ENCODE results near the gene ACAP3. TPM values are rescaled to one million over a fixed set of nuclear protein-coding genes. Genes with fewer than 3 reads are reported as not detected.
"Not testable (repeated sequence)": the region's sequence is repeated elsewhere in the genome, so short reads cannot be mapped to it uniquely, and the experiment has no call there.

ACAP3 gene
- total RNA-seq, 2 donors from 2014 or later = 63.5 to 66.2 TPM

DNA sequence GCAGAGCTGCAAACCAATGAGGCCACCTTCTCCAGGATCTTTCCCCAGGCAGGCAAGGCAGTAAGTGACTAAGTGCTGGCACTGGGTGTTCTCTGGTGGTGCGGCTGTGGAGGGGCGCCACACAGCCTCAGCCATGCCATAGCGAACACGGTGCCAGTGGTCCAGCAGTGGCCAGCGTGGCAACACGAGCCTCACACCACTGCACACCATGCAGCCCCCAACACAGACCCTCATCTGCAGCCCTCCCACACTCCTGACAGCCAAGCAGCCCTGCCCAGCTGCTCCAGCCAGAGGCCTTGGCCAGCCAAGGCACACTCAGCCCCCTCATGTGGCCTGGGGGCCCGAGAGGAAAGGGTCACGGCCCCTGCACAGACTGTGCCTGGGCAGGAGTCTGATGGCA, 13.7 kb upstream of the ACAP3 start:
- H3K4me1 Mint-ChIP-seq = peaks cover 21% of the 10 kb centered on the region
- H3K36me3 Mint-ChIP-seq (ENCODE audit: low read depth) = peaks cover 4% of the 10 kb centered on the region
- DNase-seq (no peak), ATAC-seq (no peak)
- peak overlapping the region; percentile 75 for H3K27ac Mint-ChIP-seq
- H3K9me3 ChIP-seq (ENCODE audit: control insufficient read depth, low read length, poor library complexity, severe bottlenecking) = no peaks in the 10 kb centered on the region
- H3K27me3 Mint-ChIP-seq = no peaks in the 10 kb centered on the region
- no peak overlapping the region for H3K4me3 Mint-ChIP-seq

DNA sequence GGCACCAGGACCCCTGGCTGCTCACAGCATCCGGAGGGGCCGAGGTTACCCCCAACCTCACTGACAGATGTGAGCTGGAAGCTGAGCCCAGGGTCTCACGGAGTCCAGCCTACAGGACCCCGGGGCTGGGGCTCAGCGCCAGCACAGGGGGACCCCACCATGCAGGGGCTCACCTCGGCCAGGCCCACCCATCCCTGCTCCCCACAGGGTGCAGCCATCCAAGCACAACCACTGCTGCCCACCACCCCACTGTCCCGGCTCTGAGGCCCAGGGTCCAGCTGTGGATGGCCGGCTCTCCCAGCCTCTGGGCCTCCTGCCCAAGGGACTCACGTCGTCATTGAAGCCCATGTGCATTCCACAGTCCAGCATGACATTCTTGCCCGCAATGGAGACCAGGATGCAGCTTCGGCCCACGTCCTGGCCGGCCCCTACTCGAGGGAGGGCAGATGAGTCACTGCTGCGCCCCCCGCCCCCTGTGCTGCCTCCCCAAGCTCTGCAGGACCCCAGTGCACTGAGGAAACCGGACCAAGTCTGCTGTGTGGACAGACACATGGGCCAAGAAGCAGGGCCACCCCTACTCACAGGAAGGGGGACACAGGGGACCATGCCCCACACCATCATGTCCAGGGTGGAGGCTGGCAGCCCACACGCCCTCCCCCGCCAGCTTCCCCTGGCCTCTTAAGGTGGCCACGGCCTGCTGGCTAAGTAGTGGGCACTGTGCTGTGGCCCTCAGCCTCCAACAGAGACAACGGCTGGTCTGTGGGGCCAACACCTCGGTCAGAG, 13.1 kb upstream of the ACAP3 start:
- Mint-ChIP-seq H3K27ac (no peak overlapping the region), H3K27me3 (no peaks in the 10 kb centered on the region), H3K36me3 (ENCODE audit: low read depth) (peaks cover 4% of the 10 kb centered on the region), H3K4me3 (no peak overlapping the region), H3K4me1 (peaks cover 17% of the 10 kb centered on the region)
- ATAC-seq (no peak), DNase-seq (no peak)
- no peaks in the 10 kb centered on the region for H3K9me3 ChIP-seq (ENCODE audit: control insufficient read depth, low read length, poor library complexity, severe bottlenecking)

DNA sequence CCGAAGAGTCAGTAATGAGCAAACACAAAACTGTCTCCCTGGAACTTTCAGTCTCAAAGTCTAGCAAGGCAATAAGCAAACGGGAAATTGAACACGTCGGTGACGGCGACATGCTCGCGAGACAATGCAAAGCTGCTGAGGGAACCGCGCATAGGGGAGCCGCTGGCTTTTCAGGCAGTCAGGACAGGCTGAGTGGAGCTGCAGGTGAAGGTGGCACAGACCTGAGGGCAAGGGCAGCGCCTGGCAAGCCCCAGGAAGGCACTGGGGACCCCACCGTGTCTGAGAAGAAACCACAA, 11.9 kb upstream of the ACAP3 start:
- DNase-seq (no peak), ATAC-seq (no peak)
- H3K9me3 ChIP-seq (ENCODE audit: control insufficient read depth, low read length, poor library complexity, severe bottlenecking) = no peaks in the 10 kb centered on the region
- H3K4me1 Mint-ChIP-seq = peaks cover 15% of the 10 kb centered on the region
- H3K36me3 Mint-ChIP-seq (ENCODE audit: low read depth) = peaks cover 4% of the 10 kb centered on the region
- peak overlapping the region; percentile 43 for H3K4me3 Mint-ChIP-seq
- no peaks in the 10 kb centered on the region for H3K27me3 Mint-ChIP-seq
- no peak overlapping the region for H3K27ac Mint-ChIP-seq

DNA sequence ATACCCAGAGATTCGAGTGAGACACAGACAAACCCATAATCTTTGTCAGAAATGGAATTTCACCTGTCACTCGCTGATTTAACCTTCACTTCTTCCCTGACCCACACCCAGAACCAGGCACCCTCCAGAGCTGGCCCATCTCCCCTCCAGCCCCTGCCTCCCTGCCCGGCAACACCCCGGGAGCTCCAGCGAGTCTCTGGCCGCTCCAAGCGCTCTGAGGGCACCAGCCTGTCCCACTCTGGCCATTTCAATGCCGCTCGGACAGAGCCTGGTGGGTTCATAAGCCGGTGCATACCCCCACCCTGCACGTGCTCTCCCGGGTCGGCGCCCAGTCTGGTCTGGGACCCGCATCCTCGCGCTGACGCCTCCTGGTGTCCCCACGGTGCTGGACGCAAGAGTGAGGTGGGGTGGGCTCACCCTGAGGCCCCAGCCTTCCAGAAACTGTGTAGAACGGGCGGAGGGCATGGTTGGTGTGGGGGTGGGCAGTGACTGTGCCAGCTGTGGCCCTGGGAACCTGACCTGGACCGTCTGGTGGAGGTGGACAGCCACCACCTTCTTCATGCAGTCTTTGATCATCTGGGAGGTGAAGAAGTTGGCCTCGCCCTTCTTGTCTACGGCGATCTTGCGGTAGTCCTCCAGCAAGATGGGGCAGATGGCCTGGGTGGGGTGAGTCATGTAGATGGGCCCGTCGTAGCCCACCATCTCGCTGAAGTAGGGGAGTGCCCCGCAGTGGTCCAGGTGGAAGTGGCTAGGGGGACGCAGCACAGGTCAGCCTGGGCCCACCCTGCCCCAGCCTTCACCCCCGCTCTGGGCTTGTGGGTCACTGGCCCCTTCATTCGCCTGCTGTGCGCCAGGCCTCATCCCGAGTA, 11.3 kb upstream of the ACAP3 start:
- Mint-ChIP-seq H3K27ac (no peak overlapping the region), H3K4me3 (no peak overlapping the region), H3K27me3 (no peaks in the 10 kb centered on the region), H3K4me1 (peaks cover 13% of the 10 kb centered on the region), H3K36me3 (ENCODE audit: low read depth) (peaks cover 4% of the 10 kb centered on the region)
- DNase-seq = no peak
- H3K9me3 ChIP-seq (ENCODE audit: control insufficient read depth, low read length, poor library complexity, severe bottlenecking) = no peaks in the 10 kb centered on the region
- ATAC-seq = no peak

DNA sequence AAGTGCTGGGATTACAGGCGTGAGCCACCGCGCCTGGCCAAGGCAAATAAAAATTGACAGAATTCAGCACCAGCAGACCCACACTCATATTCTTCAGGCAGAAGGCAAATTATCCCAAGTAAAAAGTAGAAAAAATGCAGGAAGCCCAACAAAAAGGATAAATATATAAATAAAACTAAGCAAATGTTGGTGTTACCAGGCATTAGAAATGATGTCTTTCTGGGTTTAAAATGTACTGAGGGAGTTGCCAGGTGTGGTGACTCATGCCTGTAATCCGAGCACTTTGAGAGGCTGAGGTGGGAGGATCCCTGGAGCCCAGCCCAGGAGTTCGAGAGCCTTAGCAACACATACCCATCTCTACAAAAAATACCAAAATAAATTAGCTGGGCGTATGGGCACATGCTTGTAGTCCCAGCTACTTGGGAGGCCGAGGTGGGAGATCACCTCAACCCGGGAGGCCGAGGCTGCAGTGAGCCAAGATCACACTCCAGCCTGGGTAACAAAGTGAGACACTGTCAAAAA, 10.5 kb upstream of the ACAP3 start:
- Mint-ChIP-seq H3K4me3 (no peak overlapping the region), H3K27me3 (no peaks in the 10 kb centered on the region), H3K4me1 (peaks cover 8% of the 10 kb centered on the region), H3K27ac (no peak overlapping the region), H3K36me3 (ENCODE audit: low read depth) (peaks cover 2% of the 10 kb centered on the region)
- DNase-seq (no peak), ATAC-seq (no peak)
- H3K9me3 ChIP-seq (ENCODE audit: control insufficient read depth, low read length, poor library complexity, severe bottlenecking) = no peaks in the 10 kb centered on the region

DNA sequence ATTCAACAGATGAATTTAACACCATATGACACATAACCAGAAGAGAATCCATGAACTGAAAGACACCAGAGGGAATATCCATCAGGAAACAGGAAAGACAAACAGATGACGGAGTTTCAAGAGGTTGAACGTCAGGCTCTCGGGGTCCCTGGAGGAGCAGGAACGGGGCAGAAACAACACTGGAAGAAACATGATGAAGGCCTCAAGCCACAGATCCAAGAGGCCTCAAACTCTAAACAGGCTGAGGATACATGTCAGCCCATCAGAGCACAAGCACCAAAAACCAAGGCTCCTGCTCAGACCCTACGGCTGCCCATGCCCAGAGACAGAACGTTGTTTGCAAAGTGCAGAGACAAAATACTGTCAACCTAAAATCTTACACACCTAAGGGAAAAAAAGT, 9.7 kb upstream of the ACAP3 start:
- H3K27ac Mint-ChIP-seq = peak overlapping the region; percentile 41
- no peaks in the 10 kb centered on the region for H3K27me3 Mint-ChIP-seq
- H3K36me3 Mint-ChIP-seq (ENCODE audit: low read depth) = peaks cover 2% of the 10 kb centered on the region
- no peak overlapping the region for H3K4me3 Mint-ChIP-seq
- peaks cover 7% of the 10 kb centered on the region for H3K4me1 Mint-ChIP-seq
- no peak for DNase-seq
- no peaks in the 10 kb centered on the region for H3K9me3 ChIP-seq (ENCODE audit: control insufficient read depth, low read length, poor library complexity, severe bottlenecking)
- ATAC-seq = no peak

DNA sequence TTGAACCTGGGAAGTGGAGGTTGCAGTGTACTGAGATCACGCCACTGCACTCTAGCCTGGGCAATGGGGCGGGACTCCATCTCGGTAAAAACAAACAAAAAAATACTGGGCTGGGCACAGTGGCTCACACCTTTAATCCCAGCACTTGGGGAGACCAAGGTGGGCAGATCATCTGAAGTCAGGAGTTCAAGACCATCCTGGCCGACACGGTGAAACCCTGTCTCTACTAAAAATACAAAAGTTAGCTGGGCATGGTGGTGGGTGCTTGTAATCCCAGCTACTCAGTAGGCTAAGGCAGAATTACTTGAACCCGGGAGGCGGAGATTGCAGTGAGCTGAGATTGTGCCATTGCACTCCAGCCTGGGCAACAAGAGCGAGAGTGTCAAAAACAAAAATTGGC, 8.5 kb upstream of the ACAP3 start:
- H3K9me3 ChIP-seq (ENCODE audit: control insufficient read depth, low read length, poor library complexity, severe bottlenecking); H3K4me1 Mint-ChIP-seq; H3K27ac Mint-ChIP-seq; DNase-seq; H3K4me3 Mint-ChIP-seq; H3K27me3 Mint-ChIP-seq; ATAC-seq; H3K36me3 Mint-ChIP-seq (ENCODE audit: low read depth): not testable (repeated sequence)

DNA sequence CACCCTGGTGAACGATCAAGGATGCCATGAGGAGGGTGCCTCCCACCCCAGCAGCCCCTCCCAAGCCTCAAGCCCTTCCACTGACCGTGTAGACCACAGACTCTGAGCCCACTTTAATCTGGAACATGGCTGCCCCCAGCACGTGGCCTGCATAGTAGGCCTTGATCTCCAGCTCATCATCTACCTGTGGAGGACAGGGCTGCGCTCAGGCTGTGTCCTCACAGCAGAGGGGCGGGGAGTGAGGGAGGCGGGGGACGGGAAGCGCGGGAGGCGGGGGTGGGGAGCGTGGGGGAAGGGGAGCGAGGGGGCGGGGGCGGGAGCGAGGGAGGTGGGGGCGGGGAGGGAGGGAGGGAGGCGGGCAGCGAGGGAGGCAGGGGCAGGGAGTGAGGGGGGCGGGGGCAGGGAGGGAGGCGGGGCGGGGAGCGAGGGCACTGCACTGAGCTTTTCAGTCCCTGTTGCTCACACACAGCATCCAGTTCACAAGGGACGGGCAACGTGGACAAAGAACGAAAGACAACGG, 7.8 kb upstream of the ACAP3 start:
- Mint-ChIP-seq H3K27me3 (no peaks in the 10 kb centered on the region), H3K4me1 (peaks cover 7% of the 10 kb centered on the region), H3K36me3 (ENCODE audit: low read depth) (no peaks in the 10 kb centered on the region), H3K4me3 (peak overlapping the region; percentile 39), H3K27ac (no peak overlapping the region)
- DNase-seq (no peak), ATAC-seq (no peak)
- no peaks in the 10 kb centered on the region for H3K9me3 ChIP-seq (ENCODE audit: control insufficient read depth, low read length, poor library complexity, severe bottlenecking)

DNA sequence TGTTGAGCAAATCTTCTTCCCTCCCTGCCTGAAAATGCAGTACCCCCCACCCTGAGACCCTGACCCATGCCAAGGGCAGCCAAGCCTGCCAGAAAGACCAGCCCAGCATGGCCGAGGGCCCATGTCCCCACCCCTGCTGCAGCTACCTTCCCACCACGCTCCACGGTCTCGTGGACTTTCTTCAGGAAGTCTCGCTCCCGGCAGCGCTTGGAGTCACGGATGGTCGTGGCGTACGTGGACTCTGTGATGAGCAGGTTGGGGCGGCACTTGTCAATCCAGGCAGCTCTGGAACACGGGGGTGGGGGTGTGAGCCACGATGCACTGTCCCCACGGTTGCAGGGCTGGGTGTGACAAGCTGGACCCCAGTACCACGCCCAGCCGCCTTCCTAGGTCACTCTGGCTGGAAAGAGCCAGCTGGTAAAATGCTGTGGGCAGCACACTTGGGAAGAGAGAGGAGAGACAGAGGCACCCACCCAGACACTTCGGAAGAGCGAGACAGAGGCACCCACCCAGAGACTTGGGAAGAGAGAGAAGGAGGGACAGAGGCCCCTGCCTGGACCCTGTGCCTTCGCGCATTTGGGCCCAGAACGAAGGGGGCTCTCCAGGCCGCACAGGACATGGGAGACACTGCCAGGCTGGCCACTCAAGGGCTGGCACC, 7.1 kb upstream of the ACAP3 start:
- DNase-seq = no peak
- no peak for ATAC-seq
- Mint-ChIP-seq H3K27me3 (no peaks in the 10 kb centered on the region), H3K4me3 (no peak overlapping the region), H3K4me1 (peaks cover 5% of the 10 kb centered on the region), H3K27ac (no peak overlapping the region), H3K36me3 (ENCODE audit: low read depth) (no peaks in the 10 kb centered on the region)
- H3K9me3 ChIP-seq (ENCODE audit: control insufficient read depth, low read length, poor library complexity, severe bottlenecking) = no peaks in the 10 kb centered on the region

DNA sequence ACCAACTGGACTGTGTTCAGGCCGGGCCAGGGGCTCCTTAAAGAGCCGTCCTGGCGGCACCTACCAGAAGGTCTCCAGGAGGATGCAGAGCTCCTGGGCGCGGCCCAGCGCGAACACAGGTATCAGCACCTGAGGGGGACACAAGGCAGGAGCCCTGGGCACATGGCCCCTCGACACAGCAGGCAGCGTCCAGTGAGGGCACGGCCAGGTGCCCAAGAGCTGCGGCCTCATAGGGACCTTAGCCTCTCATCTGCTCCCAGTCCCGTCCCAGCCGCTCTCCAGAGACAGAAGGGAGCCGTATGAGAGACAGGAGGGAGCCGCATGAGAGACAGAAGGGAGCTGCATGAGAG, 6.5 kb upstream of the ACAP3 start:
- H3K4me1 Mint-ChIP-seq = peaks cover 5% of the 10 kb centered on the region
- no peak overlapping the region for H3K4me3 Mint-ChIP-seq
- no peaks in the 10 kb centered on the region for H3K36me3 Mint-ChIP-seq (ENCODE audit: low read depth)
- no peaks in the 10 kb centered on the region for H3K27me3 Mint-ChIP-seq
- H3K27ac Mint-ChIP-seq = no peak overlapping the region
- no peak for ATAC-seq
- no peaks in the 10 kb centered on the region for H3K9me3 ChIP-seq (ENCODE audit: control insufficient read depth, low read length, poor library complexity, severe bottlenecking)
- no peak for DNase-seq

DNA sequence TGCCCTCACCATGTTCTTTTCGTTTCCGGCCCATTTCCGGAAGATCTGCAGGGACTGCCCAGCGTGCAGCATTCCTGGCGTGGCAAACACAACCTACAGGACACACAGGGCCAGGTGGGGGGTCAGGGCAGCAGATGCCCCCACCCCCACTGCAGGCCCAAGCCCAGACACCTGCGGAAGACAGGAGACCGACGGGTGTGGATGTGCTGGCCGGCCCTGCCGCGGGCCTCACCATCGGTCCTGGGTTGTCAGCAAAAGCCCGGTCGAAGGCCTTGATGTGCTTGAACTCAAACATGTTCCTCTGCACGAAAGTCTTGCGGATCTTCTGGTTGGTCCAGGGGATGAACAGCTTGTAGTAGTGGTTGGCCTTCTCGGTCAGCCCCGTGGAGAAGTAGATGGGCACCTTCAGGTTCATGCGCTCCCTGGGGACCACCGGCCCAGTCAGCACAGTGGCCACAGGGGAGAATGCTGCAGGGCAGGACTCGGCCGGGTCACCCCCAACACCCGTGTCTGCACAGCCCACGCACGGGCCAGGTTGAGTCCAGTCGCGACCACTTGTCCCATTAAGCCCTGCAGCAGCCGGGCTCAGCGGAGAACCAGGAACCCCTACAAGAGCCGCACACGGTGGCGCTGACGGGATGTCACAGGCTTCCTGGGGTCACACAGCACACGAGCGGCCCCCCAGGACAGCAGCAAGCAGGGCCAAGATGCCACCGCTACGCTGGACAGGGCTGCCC, 5.9 kb upstream of the ACAP3 start:
- ATAC-seq = no peak
- no peaks in the 10 kb centered on the region for H3K27me3 Mint-ChIP-seq
- H3K36me3 Mint-ChIP-seq (ENCODE audit: low read depth) = no peaks in the 10 kb centered on the region
- H3K27ac Mint-ChIP-seq = no peak overlapping the region
- no peak overlapping the region for H3K4me3 Mint-ChIP-seq
- H3K9me3 ChIP-seq (ENCODE audit: control insufficient read depth, low read length, poor library complexity, severe bottlenecking) = no peaks in the 10 kb centered on the region
- no peak for DNase-seq
- peaks cover 4% of the 10 kb centered on the region for H3K4me1 Mint-ChIP-seq

DNA sequence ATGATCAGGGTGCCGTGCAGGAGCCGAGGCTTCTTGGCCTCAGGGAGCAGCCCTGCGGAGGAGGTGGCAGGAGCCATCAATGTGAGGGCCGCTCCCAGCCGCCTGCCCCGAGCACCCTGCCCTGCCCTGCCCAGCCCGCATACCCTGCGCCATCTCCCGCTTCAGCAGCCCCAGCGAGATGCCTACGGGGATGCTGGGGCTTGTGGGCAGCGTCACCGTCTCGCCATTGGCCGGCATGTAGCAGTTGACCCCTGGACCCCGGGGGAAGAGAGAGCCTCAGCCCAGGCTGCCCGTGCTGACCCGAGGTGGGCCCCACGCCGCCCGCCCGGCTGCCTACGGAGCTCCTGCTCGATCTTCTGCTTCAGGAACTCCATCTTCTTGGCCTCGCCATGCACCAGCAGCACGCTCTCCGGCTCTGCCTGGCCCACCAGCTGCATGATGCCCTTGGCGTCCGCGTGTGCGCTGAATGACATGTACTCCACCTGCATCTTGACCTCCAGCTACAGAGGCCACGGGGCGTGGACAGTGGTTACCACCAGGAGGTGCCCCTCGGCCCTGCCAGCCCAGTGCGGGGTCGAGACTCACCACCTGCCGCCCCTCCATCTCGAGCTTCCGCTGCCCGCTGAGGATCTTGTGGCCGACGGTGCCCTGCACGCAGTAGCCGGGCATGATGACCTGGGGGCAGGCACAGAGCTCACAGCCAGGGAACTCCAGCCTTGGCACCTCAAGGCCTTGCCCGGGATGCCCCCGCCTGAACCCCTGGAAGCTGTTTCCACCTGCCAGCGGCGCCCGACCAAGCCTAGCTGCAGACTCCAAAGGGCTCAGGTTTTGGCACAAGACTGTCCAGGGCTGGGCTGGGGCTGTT, 5.0 kb upstream of the ACAP3 start:
- DNase-seq (no peak), ATAC-seq (no peak)
- Mint-ChIP-seq H3K4me1 (peaks cover 4% of the 10 kb centered on the region), H3K27me3 (no peaks in the 10 kb centered on the region), H3K36me3 (ENCODE audit: low read depth) (no peaks in the 10 kb centered on the region), H3K4me3 (peak overlapping the region; percentile 25), H3K27ac (no peak overlapping the region)
- no peaks in the 10 kb centered on the region for H3K9me3 ChIP-seq (ENCODE audit: control insufficient read depth, low read length, poor library complexity, severe bottlenecking)

Data from T-helper 17 cell (primary cell).